Breast epithelium (tissue), 3 donors: Measurements from ENCODE around the gene PIK3R5.

Experiments used
- POLR2A ChIP-seq: fragments of 450-650 bp; IDR thresholded peaks from one replicate; pipeline ENCODE4 v1.6.1; 2016; ENCODE audit warnings: antibody characterized with exemption, mild to moderate bottlenecking, moderate library complexity
- POLR2AphosphoS5 ChIP-seq, 3 donors: sonication (generic); formaldehyde crosslinking; IDR thresholded peaks; one replicate each; pipeline ENCODE4 v1.6.1; 2017; ENCODE audit warnings: antibody characterized with exemption in 3 of 3
- TF ChIP-seq, protein P1 (sequence below), 3 donors: fragments of 450-650 bp; IDR thresholded peaks; one replicate each; pipeline ENCODE4 v1.5.1; 2016 to 2017; ENCODE audit warnings: antibody characterized with exemption in 3 of 3, mild to moderate bottlenecking in 3 of 3, moderate library complexity in 3 of 3

DNA sequence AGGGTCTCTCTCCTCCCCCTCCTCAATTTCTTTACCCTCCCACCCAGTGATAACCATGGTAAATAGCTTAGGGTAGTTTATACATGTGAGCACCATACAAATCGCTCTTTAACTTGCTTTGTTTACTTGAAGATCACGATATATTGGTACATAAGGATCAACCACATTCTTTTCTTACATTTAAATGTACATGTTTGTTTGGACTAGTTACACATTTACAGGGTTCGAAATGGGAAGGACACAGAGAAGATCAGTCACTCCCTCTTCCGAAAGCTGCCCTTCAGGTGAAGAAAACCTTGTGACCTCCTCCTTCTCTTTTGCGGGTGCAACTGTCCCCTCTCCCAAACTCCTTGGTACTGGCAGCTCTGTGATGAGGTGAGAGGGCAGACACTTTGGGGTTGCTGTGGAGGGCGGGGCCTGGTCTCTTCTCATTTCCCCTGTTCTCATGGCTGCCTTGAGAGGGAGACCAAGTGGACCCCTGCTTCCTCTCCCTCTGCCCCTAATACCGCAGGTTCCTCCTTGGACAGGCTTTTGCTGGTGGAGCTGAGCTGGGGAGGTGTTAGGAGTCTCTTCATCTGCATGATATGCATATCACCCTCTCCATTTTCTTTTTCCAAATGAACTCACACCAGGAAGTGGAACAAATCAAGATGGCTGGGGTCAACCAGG lies 93.3 kb downstream of the PIK3R5 start:
- TF ChIP-seq, protein P1, sequence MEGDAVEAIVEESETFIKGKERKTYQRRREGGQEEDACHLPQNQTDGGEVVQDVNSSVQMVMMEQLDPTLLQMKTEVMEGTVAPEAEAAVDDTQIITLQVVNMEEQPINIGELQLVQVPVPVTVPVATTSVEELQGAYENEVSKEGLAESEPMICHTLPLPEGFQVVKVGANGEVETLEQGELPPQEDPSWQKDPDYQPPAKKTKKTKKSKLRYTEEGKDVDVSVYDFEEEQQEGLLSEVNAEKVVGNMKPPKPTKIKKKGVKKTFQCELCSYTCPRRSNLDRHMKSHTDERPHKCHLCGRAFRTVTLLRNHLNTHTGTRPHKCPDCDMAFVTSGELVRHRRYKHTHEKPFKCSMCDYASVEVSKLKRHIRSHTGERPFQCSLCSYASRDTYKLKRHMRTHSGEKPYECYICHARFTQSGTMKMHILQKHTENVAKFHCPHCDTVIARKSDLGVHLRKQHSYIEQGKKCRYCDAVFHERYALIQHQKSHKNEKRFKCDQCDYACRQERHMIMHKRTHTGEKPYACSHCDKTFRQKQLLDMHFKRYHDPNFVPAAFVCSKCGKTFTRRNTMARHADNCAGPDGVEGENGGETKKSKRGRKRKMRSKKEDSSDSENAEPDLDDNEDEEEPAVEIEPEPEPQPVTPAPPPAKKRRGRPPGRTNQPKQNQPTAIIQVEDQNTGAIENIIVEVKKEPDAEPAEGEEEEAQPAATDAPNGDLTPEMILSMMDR (IDR thresholded peaks at IDR 0.05), result no peak
- TF ChIP-seq POLR2A (no peak), POLR2AphosphoS5 (IDR thresholded peaks at IDR 0.05) (no peak)
